GM13977 (cell line): ENCODE measurements around the gene GALNT18.

Experiments
- DNase-seq: peaks from one replicate; pipeline ENCODE4 v3.0.0; 2012; ENCODE audit warnings: low spot score
- CTCF ChIP-seq: IDR thresholded peaks from 2 replicates; pipeline ENCODE4 v1.5.1; 2012; ENCODE audit warnings: mild to moderate bottlenecking, control low read depth; ENCODE audit not compliant: insufficient read depth; ENCODE audit errors: extremely low read depth, missing control alignments
- in situ Hi-C: fragments of 300-500 bp; cut with MboI; formaldehyde crosslinking; loops from one replicate; pipeline ENCODE4 v1.12.0; 2022; ENCODE audit warnings: low sequenced_read_pairs, low pct_unique_long_range_greater_than_20kb, mixed read lengths, inconsistent platforms; ENCODE audit not compliant: unreplicated experiment

GALNT18 gene

GRCh38 chr11:11657218-11657955 is 35.6 kb upstream of the GALNT18 start:
- in situ Hi-C loops: no loop called here
- no peak for DNase-seq
- TF ChIP-seq CTCF: no peak

GRCh38 chr11:11641581-11641980 is 19.8 kb upstream of the GALNT18 start:
- no peak for TF ChIP-seq CTCF
- in situ Hi-C loops: no loop called here
- no peak for DNase-seq

GRCh38 chr11:11640996-11641395 is 19.2 kb upstream of the GALNT18 start:
- DNase-seq: no peak
- no peak for TF ChIP-seq CTCF
- in situ Hi-C loops: no loop called here

- in situ Hi-C loops: no loop called here
- no peak for DNase-seq
- no peak for TF ChIP-seq CTCF
Measured at GRCh38 chr11:11640152-11640551, 18.3 kb upstream of the GALNT18 start.

- in situ Hi-C loops: no loop called here
- no peak for TF ChIP-seq CTCF
- DNase-seq: no peak
Measured at GRCh38 chr11:11636671-11637070, 14.9 kb upstream of the GALNT18 start.

GRCh38 chr11:11635443-11635842 is 13.6 kb upstream of the GALNT18 start:
- TF ChIP-seq CTCF: no peak
- in situ Hi-C loops: no loop called here
- DNase-seq: no peak
